ENCODE measurements around the gene SEMA5A.

SEMA5A gene

DNA sequence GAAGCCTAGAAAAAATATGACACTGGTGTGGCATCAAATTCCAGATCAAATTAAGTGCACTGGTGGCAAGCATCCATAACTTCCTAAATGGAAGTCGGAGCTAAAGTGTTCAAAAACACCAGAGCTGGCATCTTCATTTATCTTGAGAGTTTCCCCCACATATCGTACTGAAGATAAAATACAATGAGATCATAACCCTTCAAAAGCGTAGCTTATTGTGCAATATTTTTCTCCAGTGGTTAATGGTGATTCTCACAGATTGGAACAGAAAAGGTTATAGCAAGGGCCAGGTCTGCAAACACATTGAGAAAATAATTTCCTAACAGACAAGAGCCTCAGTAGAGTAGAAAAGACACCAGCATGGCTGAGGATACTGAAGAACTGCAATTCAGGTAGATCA is 147.6 kb downstream of the SEMA5A start:
- H3K9me3 ChIP-seq (ENCODE audit: control insufficient read depth in 5 of 5, low read length in 5 of 5) = no peaks in the 10 kb centered on the region
- peaks cover 0 to 7% (median 0%) of the 10 kb centered on the region in 5 donors for H3K4me1 ChIP-seq (ENCODE audit: control insufficient read depth in 5 of 5, insufficient read depth in 5 of 5, low read length in 5 of 5)
- no peaks in the 10 kb centered on the region for H3K27me3 ChIP-seq (ENCODE audit: control insufficient read depth in 5 of 5, insufficient read depth in 4 of 5, low read length in 5 of 5)
- no peaks in the 10 kb centered on the region for H3K36me3 ChIP-seq (ENCODE audit: control insufficient read depth in 5 of 5, insufficient read depth in 5 of 5, low read length in 5 of 5)
- H3K9ac ChIP-seq (ENCODE audit: low read length in 5 of 5) = no peak overlapping the region
- H3K4me3 ChIP-seq (ENCODE audit: low read depth in 1 of 5, low read length in 5 of 5) = no peak overlapping the region
- H3K27ac ChIP-seq (ENCODE audit: low read depth, low read length) = no peak overlapping the region

DNA sequence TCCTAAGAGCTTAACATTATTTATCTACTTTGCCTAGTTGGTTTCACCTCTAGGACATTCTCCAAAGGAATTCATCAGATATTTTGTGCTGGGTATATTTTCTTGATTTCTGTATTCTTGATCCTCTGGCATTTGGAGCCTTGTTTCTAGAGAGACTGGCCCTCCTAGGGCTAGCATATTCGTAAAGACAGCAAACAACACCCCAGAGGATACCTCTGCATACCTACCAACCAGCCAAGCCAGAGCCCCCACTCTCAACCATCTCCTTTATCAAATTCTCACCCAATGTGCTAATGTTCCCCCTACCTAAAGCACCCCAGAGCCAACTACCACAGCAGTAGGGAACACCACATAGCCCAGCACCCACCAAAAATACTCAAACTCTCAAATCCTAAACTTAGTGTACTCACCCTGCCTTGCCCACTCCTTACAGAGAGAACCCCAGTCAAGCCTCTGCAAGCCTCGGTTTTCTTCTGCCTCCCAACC is 149.5 kb downstream of the SEMA5A start:
- no peaks in the 10 kb centered on the region for H3K27me3 ChIP-seq (ENCODE audit: control insufficient read depth in 5 of 5, insufficient read depth in 4 of 5, low read length in 5 of 5)
- H3K4me3 ChIP-seq (ENCODE audit: low read depth in 1 of 5, low read length in 5 of 5) = no peak overlapping the region
- no peaks in the 10 kb centered on the region for H3K4me1 ChIP-seq (ENCODE audit: control insufficient read depth in 5 of 5, insufficient read depth in 5 of 5, low read length in 5 of 5)
- H3K9ac ChIP-seq (ENCODE audit: low read length in 5 of 5) = no peak overlapping the region
- no peaks in the 10 kb centered on the region for H3K36me3 ChIP-seq (ENCODE audit: control insufficient read depth in 5 of 5, insufficient read depth in 5 of 5, low read length in 5 of 5)
- H3K27ac ChIP-seq (ENCODE audit: low read depth, low read length) = no peak overlapping the region
- H3K9me3 ChIP-seq (ENCODE audit: control insufficient read depth in 5 of 5, low read length in 5 of 5) = no peaks in the 10 kb centered on the region

DNA sequence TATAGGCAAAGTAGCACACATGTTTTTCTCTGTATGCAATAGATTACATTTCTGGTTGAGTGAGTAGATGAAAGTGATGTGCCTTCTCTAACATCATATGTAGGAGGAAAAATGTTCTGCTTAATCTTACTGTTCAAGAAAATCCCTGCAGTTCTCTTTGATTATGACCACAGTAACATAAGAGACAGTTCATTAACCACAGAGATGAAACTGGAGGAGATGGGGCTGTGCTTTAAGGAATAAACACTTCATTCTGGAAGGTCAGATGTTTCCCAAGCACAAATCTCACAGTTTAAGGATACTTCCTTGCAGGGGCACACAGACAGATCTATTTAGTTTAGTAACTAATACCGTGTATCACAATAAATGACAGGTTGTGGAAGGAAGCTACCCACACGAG is 150.2 kb downstream of the SEMA5A start:
- H3K9me3 ChIP-seq (ENCODE audit: control insufficient read depth in 5 of 5, low read length in 5 of 5) = no peaks in the 10 kb centered on the region
- H3K9ac ChIP-seq (ENCODE audit: low read length in 5 of 5) = no peak overlapping the region
- no peak overlapping the region for H3K4me3 ChIP-seq (ENCODE audit: low read depth in 1 of 5, low read length in 5 of 5)
- no peaks in the 10 kb centered on the region for H3K4me1 ChIP-seq (ENCODE audit: control insufficient read depth in 5 of 5, insufficient read depth in 5 of 5, low read length in 5 of 5)
- no peak overlapping the region for H3K27ac ChIP-seq (ENCODE audit: low read depth, low read length)
- H3K36me3 ChIP-seq (ENCODE audit: control insufficient read depth in 5 of 5, insufficient read depth in 5 of 5, low read length in 5 of 5) = no peaks in the 10 kb centered on the region
- no peaks in the 10 kb centered on the region for H3K27me3 ChIP-seq (ENCODE audit: control insufficient read depth in 5 of 5, insufficient read depth in 4 of 5, low read length in 5 of 5)

DNA sequence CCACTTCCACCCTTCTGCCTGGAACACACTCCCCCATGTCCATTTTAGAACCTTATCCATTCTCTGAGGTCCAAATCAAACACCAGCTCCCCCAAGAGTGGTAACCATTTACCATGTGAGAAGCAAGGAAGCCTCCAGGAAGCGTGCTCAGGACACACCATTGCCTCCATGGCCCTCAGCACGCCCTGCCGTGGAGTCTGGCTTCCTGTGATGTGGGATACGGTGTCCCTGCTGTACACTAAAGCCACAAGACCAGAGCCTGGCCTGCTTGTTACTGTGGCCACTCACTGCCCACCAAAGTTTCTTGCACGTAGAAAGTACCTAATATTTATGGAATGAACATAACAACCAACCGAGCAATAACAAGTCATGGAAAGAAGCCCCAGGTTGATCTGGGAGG is 151.7 kb downstream of the SEMA5A start:
- no peak overlapping the region for H3K4me3 ChIP-seq (ENCODE audit: low read depth in 1 of 5, low read length in 5 of 5)
- H3K9me3 ChIP-seq (ENCODE audit: control insufficient read depth in 5 of 5, low read length in 5 of 5) = no peaks in the 10 kb centered on the region
- H3K9ac ChIP-seq (ENCODE audit: low read length in 5 of 5) = no peak overlapping the region
- H3K27me3 ChIP-seq (ENCODE audit: control insufficient read depth in 5 of 5, insufficient read depth in 4 of 5, low read length in 5 of 5) = no peaks in the 10 kb centered on the region
- no peaks in the 10 kb centered on the region for H3K4me1 ChIP-seq (ENCODE audit: control insufficient read depth in 5 of 5, insufficient read depth in 5 of 5, low read length in 5 of 5)
- no peak overlapping the region for H3K27ac ChIP-seq (ENCODE audit: low read depth, low read length)
- H3K36me3 ChIP-seq (ENCODE audit: control insufficient read depth in 5 of 5, insufficient read depth in 5 of 5, low read length in 5 of 5) = no peaks in the 10 kb centered on the region

DNA sequence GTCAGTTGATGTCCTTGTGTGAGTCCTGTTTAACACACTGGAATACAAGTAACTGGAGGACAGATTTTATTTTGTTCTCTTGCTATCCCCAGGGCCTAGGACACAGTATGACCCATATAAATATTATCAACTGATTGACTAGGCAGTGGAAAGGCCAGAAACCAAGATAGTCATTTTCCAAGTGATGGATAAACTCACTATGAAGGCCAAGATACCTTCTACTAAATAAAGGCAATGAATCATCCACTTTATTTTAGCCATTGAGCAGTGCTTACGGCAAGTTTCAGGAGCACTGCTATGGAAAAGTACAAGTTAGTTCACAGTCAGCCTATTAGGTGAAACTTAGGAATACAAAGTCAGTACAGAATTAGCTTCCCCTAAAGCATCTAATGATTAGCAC is 153.2 kb downstream of the SEMA5A start:
- Histone ChIP-seq H3K27ac (ENCODE audit: low read depth, low read length) (no peak overlapping the region), H3K4me3 (ENCODE audit: low read depth in 1 of 5, low read length in 5 of 5) (no peak overlapping the region), H3K27me3 (ENCODE audit: control insufficient read depth in 5 of 5, insufficient read depth in 4 of 5, low read length in 5 of 5) (no peaks in the 10 kb centered on the region), H3K36me3 (ENCODE audit: control insufficient read depth in 5 of 5, insufficient read depth in 5 of 5, low read length in 5 of 5) (no peaks in the 10 kb centered on the region), H3K9ac (ENCODE audit: low read length in 5 of 5) (no peak overlapping the region), H3K4me1 (ENCODE audit: control insufficient read depth in 5 of 5, insufficient read depth in 5 of 5, low read length in 5 of 5) (no peaks in the 10 kb centered on the region), H3K9me3 (ENCODE audit: control insufficient read depth in 5 of 5, low read length in 5 of 5) (no peaks in the 10 kb centered on the region)

DNA sequence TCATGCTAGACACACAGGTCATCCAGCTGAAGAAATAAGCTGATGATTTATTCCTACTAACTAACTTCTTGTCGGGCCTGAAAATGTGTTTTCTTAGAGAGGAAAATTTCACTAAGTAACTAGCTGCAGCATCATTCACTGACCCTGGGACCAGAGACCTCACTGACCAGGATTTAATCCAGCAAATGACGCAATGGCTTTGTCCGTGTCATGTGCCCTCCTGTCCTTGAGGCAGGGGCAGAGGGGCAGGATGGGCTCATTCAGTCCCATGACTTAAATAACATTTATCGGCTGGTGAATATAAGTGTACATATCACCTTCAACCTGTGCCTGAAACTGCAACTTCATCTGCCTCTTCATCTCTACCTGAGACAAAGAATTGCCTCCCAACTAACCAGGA is 154.8 kb downstream of the SEMA5A start:
- Histone ChIP-seq H3K36me3 (ENCODE audit: control insufficient read depth in 5 of 5, insufficient read depth in 5 of 5, low read length in 5 of 5) (no peaks in the 10 kb centered on the region), H3K9me3 (ENCODE audit: control insufficient read depth in 5 of 5, low read length in 5 of 5) (no peaks in the 10 kb centered on the region), H3K4me1 (ENCODE audit: control insufficient read depth in 5 of 5, insufficient read depth in 5 of 5, low read length in 5 of 5) (no peaks in the 10 kb centered on the region), H3K27me3 (ENCODE audit: control insufficient read depth in 5 of 5, insufficient read depth in 4 of 5, low read length in 5 of 5) (no peaks in the 10 kb centered on the region), H3K27ac (ENCODE audit: low read depth, low read length) (no peak overlapping the region), H3K4me3 (ENCODE audit: low read depth in 1 of 5, low read length in 5 of 5) (no peak overlapping the region), H3K9ac (ENCODE audit: low read length in 5 of 5) (no peak overlapping the region)

DNA sequence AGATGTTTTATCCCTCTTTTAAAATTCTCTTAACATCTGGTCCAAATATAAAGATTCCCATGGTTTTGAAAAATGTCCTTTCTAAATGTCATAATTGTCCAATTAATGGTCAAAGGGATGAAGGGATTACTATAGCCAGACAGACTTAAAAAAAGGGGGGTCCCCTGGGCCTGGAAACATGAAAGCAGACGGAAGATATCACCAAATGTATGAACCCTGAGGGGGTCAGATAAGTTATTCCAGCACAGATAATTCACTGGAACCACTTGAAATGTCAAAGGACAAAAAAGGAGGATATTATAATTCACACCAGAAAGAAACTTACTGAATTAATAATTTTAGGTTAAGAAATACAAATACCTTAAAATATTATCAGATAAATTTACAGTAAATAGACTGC is 155.8 kb downstream of the SEMA5A start:
- Histone ChIP-seq H3K4me3 (ENCODE audit: low read depth in 1 of 5, low read length in 5 of 5) (no peak overlapping the region), H3K9ac (ENCODE audit: low read length in 5 of 5) (no peak overlapping the region), H3K27ac (ENCODE audit: low read depth, low read length) (no peak overlapping the region), H3K27me3 (ENCODE audit: control insufficient read depth in 5 of 5, insufficient read depth in 4 of 5, low read length in 5 of 5) (no peaks in the 10 kb centered on the region), H3K36me3 (ENCODE audit: control insufficient read depth in 5 of 5, insufficient read depth in 5 of 5, low read length in 5 of 5) (no peaks in the 10 kb centered on the region), H3K9me3 (ENCODE audit: control insufficient read depth in 5 of 5, low read length in 5 of 5) (no peaks in the 10 kb centered on the region), H3K4me1 (ENCODE audit: control insufficient read depth in 5 of 5, insufficient read depth in 5 of 5, low read length in 5 of 5) (no peaks in the 10 kb centered on the region)

DNA sequence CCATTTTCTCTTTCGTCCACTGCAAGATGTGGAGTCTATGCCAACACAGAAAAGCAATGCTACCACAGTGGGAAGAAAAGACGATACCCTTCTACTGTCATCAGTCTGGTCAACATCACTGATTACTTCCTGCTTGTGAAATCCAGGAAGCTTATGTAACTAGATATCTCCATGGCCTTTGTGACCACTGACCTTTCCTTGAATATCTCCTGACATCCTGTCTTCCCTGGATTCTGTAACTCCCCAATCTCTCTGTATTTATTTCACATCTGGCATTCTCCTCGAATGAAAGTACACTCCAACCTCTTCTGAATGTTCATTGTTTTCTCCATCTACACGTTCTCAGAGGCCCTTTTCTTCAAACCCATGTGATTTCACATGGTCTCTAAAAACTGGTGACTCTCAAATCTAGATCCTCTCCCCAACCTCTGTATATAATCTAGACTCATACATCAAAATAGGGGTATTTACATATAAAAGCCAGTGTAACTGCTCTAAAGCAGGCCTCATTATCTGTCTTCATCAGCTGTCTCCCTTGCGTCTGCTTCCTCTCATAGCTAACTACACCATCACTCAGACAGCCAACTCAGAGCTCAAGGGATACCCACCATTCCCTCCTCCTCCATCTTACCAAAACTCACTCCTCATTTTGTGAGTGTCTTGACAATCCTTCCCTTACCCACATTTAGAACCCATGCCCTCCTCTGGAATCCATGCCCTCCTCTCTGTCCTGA is 156.8 kb downstream of the SEMA5A start:
- no peaks in the 10 kb centered on the region for H3K9me3 ChIP-seq (ENCODE audit: control insufficient read depth in 5 of 5, low read length in 5 of 5)
- H3K4me1 ChIP-seq (ENCODE audit: control insufficient read depth in 5 of 5, insufficient read depth in 5 of 5, low read length in 5 of 5) = no peaks in the 10 kb centered on the region
- no peaks in the 10 kb centered on the region for H3K36me3 ChIP-seq (ENCODE audit: control insufficient read depth in 5 of 5, insufficient read depth in 5 of 5, low read length in 5 of 5)
- no peak overlapping the region for H3K9ac ChIP-seq (ENCODE audit: low read length in 5 of 5)
- H3K27ac ChIP-seq (ENCODE audit: low read depth, low read length) = no peak overlapping the region
- no peaks in the 10 kb centered on the region for H3K27me3 ChIP-seq (ENCODE audit: control insufficient read depth in 5 of 5, insufficient read depth in 4 of 5, low read length in 5 of 5)
- H3K4me3 ChIP-seq (ENCODE audit: low read depth in 1 of 5, low read length in 5 of 5) = no peak overlapping the region

DNA sequence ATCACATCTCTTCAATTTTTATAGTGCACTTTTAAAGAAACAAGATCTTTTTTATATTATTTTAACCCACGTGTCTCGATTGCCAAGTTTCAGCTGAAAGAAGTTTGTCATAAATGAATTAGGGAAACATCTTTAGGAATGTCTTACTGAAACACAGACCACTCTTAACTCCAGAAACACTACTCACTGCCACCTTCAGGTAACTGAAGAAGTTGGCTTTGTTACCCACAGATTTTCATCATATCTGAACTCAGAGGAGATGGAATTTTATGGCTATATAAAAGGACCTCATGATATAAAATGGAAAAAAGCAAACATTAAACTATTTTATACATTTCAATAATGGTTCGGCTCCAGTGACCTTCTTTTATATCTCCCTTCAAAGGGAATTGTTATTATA is 158.0 kb downstream of the SEMA5A start:
- Histone ChIP-seq H3K9ac (ENCODE audit: low read length in 5 of 5) (no peak overlapping the region), H3K36me3 (ENCODE audit: control insufficient read depth in 5 of 5, insufficient read depth in 5 of 5, low read length in 5 of 5) (no peaks in the 10 kb centered on the region), H3K27ac (ENCODE audit: low read depth, low read length) (no peak overlapping the region), H3K4me1 (ENCODE audit: control insufficient read depth in 5 of 5, insufficient read depth in 5 of 5, low read length in 5 of 5) (no peaks in the 10 kb centered on the region), H3K27me3 (ENCODE audit: control insufficient read depth in 5 of 5, insufficient read depth in 4 of 5, low read length in 5 of 5) (no peaks in the 10 kb centered on the region), H3K9me3 (ENCODE audit: control insufficient read depth in 5 of 5, low read length in 5 of 5) (no peaks in the 10 kb centered on the region), H3K4me3 (ENCODE audit: low read depth in 1 of 5, low read length in 5 of 5) (no peak overlapping the region)

DNA sequence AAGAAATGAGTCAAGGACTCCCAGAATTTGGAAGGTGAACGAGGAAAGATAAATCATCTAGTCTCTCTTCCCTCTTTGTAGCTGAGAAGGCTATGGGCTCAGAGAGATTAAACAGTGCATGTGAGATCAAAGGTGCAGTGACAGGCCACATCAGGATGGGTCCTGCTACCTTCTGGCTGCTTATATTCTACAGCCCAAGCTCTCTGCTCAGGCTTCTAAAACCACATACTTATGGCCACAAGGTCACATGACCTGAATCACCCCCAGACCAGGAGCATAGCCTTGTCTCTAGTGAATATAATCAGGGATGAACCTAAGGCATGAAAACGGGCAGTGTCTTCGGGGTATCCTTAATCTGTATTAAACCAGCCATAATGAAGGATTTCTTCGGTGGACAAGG is 158.9 kb downstream of the SEMA5A start:
- H3K27ac ChIP-seq (ENCODE audit: low read depth, low read length) = no peak overlapping the region
- H3K4me1 ChIP-seq (ENCODE audit: control insufficient read depth in 5 of 5, insufficient read depth in 5 of 5, low read length in 5 of 5) = no peaks in the 10 kb centered on the region
- H3K36me3 ChIP-seq (ENCODE audit: control insufficient read depth in 5 of 5, insufficient read depth in 5 of 5, low read length in 5 of 5) = no peaks in the 10 kb centered on the region
- H3K9ac ChIP-seq (ENCODE audit: low read length in 5 of 5) = no peak overlapping the region
- H3K27me3 ChIP-seq (ENCODE audit: control insufficient read depth in 5 of 5, insufficient read depth in 4 of 5, low read length in 5 of 5) = no peaks in the 10 kb centered on the region
- no peak overlapping the region for H3K4me3 ChIP-seq (ENCODE audit: low read depth in 1 of 5, low read length in 5 of 5)
- H3K9me3 ChIP-seq (ENCODE audit: control insufficient read depth in 5 of 5, low read length in 5 of 5) = no peaks in the 10 kb centered on the region
